HEK293T (cell line): ENCODE measurements around the gene POTEF.
"Not testable (repeated sequence)": the region's sequence is repeated elsewhere in the genome, so short reads cannot be mapped to it uniquely, and the experiment has no call there.

Experiments
- CTCF ChIA-PET: fragments of 350-600 bp; formaldehyde crosslinking; extraction: SDS; loops from one replicate; lab custom pipeline; 2021; ENCODE audit warnings: antibody characterized with exemption, inconsistent platforms; lab: Yijun Ruan, JAX
- POLR2A ChIA-PET: fragments of 350-600 bp; formaldehyde crosslinking; extraction: SDS; loops from one replicate; lab custom pipeline; 2020; ENCODE audit warnings: antibody characterized with exemption, inconsistent platforms; lab: Yijun Ruan, JAX
- DNase-seq: peaks from one replicate; pipeline ENCODE4 v3.0.0; 2012; ENCODE audit warnings: mixed read lengths; ENCODE audit errors: extremely low spot score
- ARNT ChIP-seq: fragments of 450-650 bp; IDR thresholded peaks from 2 replicates; pipeline ENCODE4 v1.6.1; 2017; ENCODE audit warnings: mild to moderate bottlenecking
- CTBP1 ChIP-seq: fragments of 450-650 bp; IDR thresholded peaks from 2 replicates; pipeline ENCODE4 v1.6.1; 2016; ENCODE audit warnings: borderline replicate concordance
- FOXA1 ChIP-seq: fragments of 450-650 bp; IDR thresholded peaks from 2 replicates; pipeline ENCODE4 v1.6.1; 2016; ENCODE audit warnings: mild to moderate bottlenecking
- FOXM1 ChIP-seq: fragments of 450-650 bp; IDR thresholded peaks from 2 replicates; pipeline ENCODE4 v1.6.1; 2017; ENCODE audit warnings: mild to moderate bottlenecking, borderline replicate concordance
- HDGF ChIP-seq: fragments of 450-650 bp; IDR thresholded peaks from 2 replicates; pipeline ENCODE4 v1.6.1; 2017; ENCODE audit warnings: antibody characterized with exemption, borderline replicate concordance
- L3MBTL2 ChIP-seq: fragments of 450-650 bp; conservative IDR thresholded peaks from 2 replicates; pipeline ENCODE4 v1.6.1; 2016; ENCODE audit warnings: mild to moderate bottlenecking
- LEF1 ChIP-seq: fragments of 450-650 bp; IDR thresholded peaks from 2 replicates; pipeline ENCODE4 v1.6.1; 2017; ENCODE audit warnings: mild to moderate bottlenecking, borderline replicate concordance
- SP1 ChIP-seq: fragments of 450-650 bp; IDR thresholded peaks from 2 replicates; pipeline ENCODE4 v1.6.1; 2017
- SUZ12 ChIP-seq: fragments of 450-650 bp; IDR thresholded peaks from 2 replicates; pipeline ENCODE4 v1.6.1; 2016; ENCODE audit warnings: mild to moderate bottlenecking
- TARDBP ChIP-seq: fragments of 450-650 bp; IDR thresholded peaks from 2 replicates; pipeline ENCODE4 v1.6.1; 2016
- TF ChIP-seq, protein P1 (sequence below): fragments of 450-650 bp; IDR thresholded peaks from 2 replicates; pipeline ENCODE4 v1.6.1; 2016

Gene POTEF

DNA sequence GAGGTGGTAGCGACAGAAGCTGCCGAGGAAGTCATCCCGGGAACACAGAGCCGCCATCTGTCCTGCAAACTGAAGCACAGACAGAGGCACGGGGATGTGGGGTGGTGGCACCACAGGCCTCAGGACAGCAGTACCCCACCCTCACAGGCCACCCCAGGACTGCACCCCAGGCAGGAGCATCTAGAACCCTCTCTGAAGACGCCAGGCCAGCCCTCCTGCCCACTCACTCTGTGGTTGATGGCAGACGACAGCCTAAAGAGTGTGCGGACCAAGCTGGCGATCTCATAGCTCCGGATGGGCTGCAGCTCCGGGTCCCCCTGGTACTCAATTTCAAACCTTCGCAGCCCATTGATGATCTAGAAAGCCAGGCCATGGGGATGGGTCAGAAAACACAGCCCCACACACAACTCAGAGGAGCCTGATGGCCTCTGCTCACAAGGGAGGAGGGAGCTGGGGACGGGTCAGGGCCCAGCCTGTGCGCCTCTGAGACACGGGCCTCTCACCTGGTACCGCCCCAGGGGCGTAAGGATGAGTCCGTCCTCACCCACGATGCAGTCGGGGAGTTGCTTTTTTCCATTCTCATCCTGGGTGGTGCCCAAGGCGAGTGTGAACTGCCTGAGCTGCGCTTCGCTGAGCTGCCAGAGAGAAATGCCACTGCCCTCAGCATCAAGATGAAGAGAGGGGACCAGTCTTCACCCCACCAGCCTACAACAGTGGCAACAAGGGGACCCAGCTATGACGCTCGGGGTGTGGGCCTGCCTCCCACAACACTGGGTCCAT lies 24.0 kb upstream of the POTEF start:
- DNase-seq: no peak
- ChIA-PET CTCF (interaction anchor here (0.6 kb wide), 1 partner anchor 180 kb away, joined by 3 read pairs; no protein-coding TSS in a partner anchor), POLR2A (no interaction called here)
- TF ChIP-seq FOXA1: no peak
- TF ChIP-seq LEF1: no peak

DNA sequence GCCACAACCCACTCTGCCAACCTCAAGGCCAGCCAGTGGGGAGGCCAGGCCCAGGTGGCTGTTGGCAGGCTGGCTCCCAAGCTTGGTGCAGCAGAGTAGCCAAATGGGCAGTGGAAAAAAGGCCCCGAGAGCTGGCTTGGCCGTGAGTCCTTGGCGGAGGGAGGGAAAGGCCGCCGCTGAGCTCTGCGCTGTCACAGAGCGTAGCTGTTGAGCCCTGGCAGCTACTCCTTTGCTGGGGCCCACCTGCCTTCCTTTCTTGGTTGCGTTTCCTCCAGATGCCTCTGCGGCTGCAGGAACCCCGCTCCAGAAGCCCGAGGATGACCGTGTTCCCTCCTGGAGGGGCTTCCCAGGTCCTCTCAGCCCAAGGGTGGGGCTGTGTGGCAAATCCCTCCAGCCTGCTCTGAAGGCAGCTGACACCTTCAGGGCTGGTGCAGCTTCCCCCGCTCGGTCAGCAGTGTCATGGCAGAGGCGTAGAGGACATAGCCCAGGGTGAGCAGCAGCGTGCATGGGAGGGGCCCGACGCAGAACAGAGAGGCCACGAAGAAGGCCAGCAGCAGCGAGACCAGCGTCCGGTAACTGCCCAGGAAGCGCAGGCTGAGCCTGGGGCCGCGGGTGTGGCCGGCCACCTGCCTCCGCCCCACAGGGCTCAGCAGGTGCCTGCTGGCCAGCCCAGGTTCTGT lies 23.3 kb upstream of the POTEF start:
- CTCF ChIA-PET, DNase-seq, POLR2A ChIA-PET: not testable (repeated sequence)

DNA sequence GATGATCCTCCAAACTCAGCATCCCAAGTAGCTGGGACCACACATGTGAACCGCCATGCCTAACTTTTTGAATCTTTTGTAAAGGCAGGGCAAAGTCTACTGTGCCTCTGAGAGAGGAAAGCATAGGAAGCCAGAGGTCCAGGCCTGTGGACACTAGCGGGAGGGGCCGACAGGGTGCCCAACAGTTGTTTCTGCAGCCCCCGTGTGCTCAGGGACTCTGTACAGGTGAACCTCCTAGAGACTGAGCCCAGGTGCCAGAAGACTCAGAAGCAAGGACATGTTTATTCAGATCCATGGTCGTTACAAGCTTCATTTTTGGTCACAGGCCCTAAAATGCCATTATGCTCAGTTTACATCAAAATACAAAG lies 22.1 kb upstream of the POTEF start:
- POLR2A ChIA-PET: interaction anchor here (1.0 kb wide), 1 partner anchor 31 kb away, joined by 3 read pairs; the partner anchor contains the start of gene SMPD4
- DNase-seq, CTCF ChIA-PET: not testable (repeated sequence)

DNA sequence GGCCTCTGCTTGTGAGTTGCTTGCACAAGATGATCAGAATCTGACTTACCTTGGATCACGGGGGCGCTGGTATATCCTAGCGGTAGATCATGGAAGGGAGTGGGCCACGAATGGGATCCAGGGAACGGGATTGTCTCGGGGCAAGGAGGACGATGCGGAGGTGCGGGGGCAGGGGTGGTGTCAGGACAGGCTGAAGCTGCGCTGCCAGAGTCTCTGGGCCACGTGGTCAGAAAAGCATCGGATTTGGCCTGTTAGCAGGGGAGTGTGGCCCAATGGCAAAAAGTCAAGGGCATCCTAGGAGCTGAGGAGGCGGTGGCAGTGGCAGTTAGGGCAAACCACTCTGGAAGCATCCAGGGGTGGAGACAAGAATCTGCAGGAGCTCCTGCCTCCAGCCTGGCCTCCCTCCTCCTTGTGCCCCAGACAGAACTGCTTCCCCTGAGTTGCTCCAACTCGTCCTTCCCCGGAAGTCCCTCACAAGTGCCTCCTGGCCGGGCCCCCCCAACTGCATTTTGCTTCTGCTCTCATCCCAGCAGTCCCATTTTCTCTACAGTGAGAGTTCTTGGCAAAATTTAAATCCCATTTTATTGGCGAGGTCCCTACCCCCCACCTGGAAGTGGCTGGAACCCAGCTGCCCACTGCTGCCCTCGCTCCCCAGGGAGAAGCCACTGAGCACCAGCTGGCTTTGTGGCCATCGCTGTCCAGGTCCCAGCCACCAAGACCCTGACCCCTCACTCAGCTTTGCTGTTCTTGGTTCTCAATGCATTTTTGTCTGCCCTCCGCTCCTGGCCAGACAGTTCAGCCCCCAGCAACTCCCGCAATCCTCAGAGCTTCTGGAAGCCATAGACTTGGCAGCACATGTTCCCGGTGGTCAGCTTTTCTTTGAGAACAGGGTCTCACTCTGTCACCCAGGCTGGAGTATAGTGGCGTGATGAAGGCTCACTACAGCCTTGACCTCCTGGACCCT lies 21.4 kb upstream of the POTEF start:
- CTCF ChIA-PET: no interaction called here
- no peak for DNase-seq
- POLR2A ChIA-PET: interaction anchor here (1.0 kb wide), 1 partner anchor 31 kb away, joined by 3 read pairs; the partner anchor contains the start of gene SMPD4
- TF ChIP-seq FOXM1 (no peak), ARNT (no peak), HDGF (no peak), SUZ12 (no peak), CTBP1 (no peak), L3MBTL2 (no peak), TARDBP (no peak), SP1 (no peak), FOXA1 (no peak)

DNA sequence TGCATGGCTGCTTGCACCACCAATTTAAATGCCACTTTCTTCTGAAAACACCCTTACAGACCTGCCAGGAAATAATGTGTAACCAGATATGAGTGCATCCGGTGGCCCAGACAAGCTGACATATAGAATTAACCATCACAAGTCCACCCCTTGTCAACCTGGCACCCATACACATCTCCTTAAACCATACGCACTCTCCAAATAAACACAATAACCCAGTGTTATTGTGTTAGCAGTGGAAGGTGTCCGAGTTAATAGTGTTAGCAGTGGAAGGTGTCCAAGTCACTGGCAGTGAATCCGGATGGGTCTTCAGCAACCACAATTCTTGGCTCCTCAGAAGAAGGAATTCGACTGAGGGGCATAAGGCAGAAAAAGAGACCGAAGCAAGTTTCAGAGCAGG lies 19.5 kb upstream of the POTEF start:
- DNase-seq, CTCF ChIA-PET, POLR2A ChIA-PET: not testable (repeated sequence)

DNA sequence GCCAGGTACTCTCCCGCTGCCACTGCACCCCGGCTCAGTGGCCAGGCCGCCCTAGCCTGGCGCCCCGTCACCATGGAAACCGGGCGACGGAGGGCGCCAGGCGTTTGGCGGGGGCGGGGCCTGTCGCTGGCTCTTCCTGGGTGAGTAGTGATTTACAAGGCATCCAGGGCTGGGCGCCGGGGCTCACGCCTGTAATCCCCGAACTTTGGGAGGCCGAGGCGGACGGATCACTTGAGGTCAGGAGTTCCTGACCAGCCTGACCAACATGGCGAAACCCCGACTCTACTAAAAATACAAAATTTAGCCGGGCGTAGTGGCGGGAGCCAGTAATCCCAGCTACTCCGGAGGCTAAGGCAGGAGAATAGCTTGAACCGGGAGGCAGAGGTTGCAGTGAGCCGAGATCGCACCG lies 16.0 kb upstream of the POTEF start, which contains the start of gene CCDC74B:
Gene CCDC74B, minus strand, starts transcription at position 107 of the 409 bp plus-strand sequence. CDS start 116 bp downstream, outside the sequence.
- TF ChIP-seq, protein P1, sequence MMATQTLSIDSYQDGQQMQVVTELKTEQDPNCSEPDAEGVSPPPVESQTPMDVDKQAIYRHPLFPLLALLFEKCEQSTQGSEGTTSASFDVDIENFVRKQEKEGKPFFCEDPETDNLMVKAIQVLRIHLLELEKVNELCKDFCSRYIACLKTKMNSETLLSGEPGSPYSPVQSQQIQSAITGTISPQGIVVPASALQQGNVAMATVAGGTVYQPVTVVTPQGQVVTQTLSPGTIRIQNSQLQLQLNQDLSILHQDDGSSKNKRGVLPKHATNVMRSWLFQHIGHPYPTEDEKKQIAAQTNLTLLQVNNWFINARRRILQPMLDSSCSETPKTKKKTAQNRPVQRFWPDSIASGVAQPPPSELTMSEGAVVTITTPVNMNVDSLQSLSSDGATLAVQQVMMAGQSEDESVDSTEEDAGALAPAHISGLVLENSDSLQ: peak; percentile 92
- POLR2A ChIA-PET, CTCF ChIA-PET, DNase-seq: not testable (repeated sequence)

DNA sequence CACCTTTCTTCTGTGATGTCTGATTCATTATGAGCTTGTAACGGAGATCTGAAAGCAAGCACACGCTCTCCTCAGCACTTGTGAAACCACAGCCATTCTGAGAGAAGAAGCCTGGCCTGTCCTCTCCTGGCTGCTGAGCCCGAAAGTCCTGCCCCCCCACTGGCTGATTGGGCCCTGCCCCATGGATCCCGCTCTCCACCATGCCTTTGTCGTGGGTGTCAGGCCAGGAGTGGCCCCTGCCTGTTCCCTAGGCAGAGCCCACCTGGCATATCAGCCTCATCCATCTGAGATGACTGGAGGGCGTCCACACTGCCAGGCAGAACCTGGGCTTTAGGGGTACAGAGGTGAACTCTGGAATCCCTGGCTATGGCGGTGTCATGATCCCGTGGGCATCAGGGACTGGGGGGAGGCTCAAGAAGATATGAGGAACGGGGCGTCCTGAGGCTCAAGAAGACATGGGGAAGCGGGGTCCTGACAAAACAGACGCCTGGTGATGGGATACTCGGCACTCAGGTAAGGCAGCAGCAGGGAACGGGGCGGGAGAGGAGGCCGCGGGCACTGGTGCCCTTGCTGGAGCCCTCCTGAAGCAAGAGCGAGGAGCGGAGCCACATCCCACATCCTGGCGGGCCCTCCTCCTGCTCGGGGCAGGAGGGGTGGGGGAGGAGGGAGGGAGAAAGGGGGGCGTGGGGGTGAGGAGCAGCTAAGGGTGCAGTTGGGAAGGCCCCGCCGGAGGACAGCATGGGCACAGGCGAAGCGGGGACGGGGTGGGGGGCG lies 14.4 kb upstream of the POTEF start:
- DNase-seq, CTCF ChIA-PET, POLR2A ChIA-PET: not testable (repeated sequence)

DNA sequence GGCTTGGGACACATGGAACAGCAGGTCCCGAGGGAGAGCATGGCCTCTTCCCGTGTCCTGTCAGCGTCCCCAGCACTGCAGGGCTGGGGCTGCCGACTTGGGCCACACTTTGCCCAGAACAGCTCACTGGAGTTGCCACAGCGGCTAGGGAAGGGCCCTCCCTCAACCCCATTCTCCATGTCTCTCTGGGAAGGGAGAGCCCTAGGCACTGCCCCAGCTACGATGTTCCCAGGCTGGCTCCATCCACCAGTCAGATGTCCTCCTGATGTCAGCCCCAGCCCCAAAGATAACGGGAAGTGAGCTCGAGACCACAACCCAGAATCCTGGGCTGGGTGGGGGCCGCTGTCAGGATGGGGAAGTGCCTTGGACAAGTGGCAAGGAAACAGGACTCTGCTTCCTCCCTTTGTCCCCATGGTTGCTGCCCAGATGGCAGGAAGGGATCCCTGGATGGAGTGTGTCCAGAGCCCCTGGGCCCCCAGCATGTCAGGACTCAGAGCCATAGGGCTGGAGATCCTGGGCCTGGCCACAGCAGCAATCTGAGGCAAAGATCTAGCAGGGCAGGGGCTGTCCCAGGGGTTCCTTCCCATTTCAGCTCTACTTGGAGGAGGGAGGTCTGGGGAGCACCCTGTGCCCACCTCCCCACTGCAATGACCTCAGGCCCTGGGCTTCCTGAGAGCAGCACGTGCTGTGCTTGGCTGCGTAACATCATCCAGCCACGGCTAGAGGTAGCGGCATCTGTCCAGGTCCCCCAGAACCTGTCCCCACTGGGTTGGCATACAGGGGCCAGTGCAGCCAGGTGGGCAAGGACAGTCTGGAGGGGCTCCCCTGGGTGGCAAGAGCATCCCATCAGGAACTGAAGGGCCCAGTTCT lies 13.6 kb upstream of the POTEF start:
- CTCF ChIA-PET, POLR2A ChIA-PET, DNase-seq: not testable (repeated sequence)

DNA sequence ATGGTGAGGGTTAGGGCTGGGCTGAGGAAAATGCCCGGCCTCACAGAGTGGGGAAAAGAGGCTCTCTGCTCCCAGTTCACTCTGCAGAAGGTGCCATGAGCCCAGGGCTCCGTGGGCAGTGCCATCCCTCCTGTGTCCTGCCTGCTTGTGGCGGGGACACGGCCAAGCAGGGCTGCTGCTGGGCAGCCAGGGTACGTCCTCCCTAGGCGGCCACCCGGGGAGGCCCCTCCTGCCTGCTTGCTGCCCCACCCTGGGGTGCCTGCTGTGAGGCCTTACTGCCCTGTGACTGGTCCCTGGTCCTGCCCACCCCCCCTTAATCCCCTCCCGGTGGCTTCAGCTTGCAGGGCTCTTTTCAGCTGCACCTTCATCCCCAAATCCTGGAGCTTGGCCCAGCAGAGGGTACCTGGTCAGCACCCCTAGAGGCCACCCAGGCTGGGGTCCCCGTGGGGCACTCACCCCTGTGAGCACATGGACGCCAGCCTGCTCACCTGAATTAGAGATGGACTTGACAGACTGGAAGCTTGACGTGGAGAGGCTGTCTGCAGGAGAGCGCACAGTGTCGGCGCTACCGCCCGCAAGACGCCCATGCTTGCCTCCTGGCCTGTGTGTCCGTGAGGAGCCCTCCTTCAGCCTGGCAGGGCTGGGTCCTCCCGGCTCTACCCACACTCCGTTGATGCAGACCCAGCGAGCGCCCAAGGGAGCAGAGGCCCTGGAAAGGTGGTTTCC lies 12.8 kb upstream of the POTEF start:
- CTCF ChIA-PET, POLR2A ChIA-PET, DNase-seq: not testable (repeated sequence)

DNA sequence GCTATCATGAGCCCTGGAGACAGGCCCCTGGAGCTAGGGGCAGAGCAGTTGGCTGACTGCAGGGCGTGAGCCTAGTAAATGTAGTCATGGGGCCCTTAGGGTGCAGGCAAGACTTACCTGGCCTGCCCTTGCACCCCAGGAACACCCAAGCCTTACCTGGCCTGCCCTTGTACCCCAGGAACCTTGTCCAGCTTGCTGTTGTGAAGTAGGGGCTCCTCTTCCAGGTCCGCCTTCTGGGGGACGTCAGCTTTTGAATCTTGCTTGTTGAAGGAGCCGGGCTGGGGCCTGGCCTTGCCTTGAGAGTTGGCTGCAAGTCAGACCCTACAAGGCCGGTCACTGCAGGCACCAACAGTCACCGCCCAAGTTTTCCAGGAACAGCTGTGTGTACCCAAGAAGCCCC lies 12.0 kb upstream of the POTEF start:
- DNase-seq, CTCF ChIA-PET, POLR2A ChIA-PET: not testable (repeated sequence)

DNA sequence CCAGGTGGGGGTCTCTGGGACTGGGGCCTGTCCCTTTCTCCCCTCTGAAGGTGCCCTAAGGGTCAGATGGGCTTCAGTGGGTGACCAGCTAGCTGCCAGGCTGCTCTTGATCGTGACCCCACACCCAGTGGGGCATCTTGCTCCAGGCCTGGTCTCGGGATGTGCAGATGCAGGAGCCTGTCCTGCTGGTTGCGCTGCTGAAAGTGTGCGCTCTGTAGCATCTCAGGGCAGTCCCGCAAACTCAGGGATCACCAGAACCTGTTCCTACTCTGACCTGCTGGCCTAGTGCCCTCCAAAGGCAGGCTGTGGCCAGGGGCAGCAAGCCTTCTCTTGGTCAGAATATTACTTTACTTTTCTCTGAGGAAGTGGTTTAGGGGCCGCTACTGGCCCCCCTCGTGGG lies 11.5 kb upstream of the POTEF start:
- POLR2A ChIA-PET: not testable (repeated sequence)

DNA sequence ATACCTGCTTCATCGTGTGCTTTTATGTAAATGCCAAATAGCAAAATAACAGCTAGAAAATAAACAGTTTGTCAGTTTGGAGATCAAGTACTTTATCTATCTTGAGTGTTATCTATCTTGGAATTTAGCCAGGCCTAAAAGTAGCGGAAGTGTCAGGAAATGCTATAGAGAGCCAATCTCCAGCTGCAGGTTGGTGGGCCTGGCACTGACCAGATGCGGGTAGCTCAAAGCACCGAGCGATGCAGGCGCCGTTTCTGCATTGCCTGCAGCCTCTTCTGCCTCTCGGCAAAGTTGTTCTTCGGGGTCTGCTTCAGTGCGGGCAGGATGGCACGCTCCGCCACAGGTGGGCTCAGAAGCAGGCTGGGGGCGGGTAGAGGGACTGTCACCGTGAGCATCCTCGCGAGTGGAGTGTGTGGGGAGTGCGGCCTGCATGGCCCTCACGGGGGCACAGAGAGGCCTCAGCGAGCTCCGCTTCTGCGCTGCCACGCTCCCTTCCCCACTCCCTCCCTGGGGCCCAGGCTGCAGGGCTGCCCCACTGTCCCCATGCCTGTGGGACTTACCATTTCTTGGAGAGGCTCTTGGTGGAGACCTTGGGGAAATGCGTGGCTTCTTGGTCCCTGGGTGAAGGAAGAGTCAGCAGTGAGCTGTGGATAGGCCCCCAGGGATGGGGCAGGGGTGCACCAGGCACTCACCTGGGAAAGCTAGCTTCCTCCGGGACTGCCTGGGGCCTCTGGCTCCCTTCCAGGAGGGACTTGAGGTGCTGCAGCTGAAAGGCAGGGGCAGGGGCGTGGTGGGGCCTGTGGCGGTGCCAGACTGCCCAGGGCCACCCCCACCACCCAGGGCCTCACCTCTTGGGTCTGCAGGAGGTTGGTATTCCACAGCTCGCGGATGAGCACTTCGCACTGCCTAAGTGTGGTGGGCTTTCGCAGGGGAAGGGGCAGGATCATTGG lies 10.6 kb upstream of the POTEF start:
- DNase-seq, CTCF ChIA-PET: not testable (repeated sequence)

More for the DNA sequence above, 11.5 kb upstream of the POTEF start:
- DNase-seq, CTCF ChIA-PET: not testable (repeated sequence)

More for the DNA sequence above, 10.6 kb upstream of the POTEF start:
- POLR2A ChIA-PET: not testable (repeated sequence)
